GM12873 (cell line): ENCODE results near the gene CCL2.

Source experiments
- TF ChIP-seq, protein P1 (sequence below): IDR thresholded peaks from 2 replicates; pipeline ENCODE4 v1.5.1; 2012; ENCODE audit warnings: low read depth, mild to moderate bottlenecking, moderate library complexity, low read length, control low read depth; ENCODE audit not compliant: insufficient read depth; ENCODE audit errors: missing control alignments

The CCL2 gene

DNA sequence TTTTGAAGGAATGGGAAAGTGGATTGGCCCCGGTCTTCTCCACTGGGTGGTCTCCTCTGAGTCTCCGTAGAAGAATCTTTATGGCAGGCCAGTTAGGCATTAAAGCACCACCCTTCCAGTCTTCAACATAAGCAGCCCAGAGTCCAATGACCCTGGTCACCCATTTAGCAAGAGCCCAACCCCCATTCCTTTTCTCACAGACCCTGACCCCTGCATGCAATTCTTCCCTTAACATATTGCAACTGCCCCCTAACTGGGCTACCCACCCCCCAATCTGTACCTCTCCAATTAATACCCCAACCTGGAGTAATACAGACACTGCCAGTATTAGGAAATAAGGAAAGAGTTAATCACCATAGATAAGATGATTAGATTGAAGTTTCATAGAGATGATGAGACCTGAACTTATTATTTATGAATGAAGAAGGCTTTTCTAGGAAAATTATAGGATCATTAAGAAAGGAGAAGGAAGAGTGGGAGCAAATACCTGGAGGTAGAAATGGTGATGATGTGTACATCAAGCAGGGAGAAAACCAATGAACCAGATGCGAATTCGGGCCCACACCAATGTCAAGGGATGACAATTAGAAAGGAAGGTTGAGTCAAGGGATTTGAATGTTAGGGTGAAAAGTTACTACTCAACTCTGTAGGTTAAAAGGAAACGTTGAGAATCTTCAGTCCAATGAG is 2.4 kb downstream of the CCL2 start:
- TF ChIP-seq, protein P1, sequence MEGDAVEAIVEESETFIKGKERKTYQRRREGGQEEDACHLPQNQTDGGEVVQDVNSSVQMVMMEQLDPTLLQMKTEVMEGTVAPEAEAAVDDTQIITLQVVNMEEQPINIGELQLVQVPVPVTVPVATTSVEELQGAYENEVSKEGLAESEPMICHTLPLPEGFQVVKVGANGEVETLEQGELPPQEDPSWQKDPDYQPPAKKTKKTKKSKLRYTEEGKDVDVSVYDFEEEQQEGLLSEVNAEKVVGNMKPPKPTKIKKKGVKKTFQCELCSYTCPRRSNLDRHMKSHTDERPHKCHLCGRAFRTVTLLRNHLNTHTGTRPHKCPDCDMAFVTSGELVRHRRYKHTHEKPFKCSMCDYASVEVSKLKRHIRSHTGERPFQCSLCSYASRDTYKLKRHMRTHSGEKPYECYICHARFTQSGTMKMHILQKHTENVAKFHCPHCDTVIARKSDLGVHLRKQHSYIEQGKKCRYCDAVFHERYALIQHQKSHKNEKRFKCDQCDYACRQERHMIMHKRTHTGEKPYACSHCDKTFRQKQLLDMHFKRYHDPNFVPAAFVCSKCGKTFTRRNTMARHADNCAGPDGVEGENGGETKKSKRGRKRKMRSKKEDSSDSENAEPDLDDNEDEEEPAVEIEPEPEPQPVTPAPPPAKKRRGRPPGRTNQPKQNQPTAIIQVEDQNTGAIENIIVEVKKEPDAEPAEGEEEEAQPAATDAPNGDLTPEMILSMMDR = no peak

DNA sequence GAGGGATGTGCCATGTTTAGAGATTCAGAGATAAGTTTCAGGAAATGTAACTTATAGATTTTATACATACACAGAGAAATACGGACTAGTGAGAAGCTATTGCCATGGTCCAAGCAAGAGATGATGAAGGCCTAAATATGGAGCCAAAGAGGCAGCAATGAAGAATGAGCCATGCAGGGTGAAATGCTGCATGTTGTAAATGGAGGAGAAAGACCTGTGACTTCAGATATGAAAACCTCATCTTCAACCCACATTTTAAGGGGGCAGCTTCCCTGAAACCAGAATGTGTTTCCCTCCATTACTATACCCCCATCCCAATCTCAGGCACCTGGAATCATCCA is 2.9 kb downstream of the CCL2 start:
- TF ChIP-seq, protein P1 = no peak

DNA sequence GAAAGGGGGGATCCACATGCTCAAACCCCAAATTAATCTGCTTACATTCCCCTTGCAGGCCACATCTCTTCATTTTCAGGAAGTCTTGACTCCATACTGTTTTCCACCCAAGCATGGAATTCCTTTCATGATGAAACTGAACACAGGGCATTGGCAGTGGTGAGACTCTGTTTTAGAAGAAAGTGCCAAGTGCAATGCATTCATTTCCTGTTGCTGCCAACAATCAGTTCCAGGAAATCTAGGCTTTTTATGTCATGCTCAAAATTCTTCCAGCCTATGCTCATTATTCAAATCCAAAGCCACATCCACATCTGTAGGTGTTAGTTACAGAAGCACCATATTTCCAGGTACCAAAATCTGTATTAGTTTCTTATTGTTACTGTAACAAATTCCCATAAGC is 4.1 kb downstream of the CCL2 start:
- TF ChIP-seq, protein P1 = no peak

DNA sequence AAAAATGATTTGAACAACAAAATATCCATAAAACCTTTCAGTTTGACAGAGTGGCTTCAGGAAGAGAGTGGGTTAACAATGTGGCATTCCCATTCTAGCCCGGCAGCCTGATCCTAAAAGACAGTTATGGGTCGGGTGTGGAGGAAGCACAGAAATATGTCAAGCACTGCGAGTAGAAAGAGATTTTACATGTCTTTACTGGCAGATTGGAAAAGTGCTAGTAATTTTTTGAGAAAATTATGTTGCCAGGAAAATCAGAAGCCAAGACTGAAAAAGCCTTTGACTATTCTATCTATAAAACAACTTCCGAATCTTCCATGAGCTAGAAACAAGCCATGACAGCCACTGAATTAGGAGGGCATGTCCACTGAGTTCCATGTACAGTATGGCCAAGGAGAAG is 5.8 kb downstream of the CCL2 start:
- TF ChIP-seq, protein P1 = no peak

DNA sequence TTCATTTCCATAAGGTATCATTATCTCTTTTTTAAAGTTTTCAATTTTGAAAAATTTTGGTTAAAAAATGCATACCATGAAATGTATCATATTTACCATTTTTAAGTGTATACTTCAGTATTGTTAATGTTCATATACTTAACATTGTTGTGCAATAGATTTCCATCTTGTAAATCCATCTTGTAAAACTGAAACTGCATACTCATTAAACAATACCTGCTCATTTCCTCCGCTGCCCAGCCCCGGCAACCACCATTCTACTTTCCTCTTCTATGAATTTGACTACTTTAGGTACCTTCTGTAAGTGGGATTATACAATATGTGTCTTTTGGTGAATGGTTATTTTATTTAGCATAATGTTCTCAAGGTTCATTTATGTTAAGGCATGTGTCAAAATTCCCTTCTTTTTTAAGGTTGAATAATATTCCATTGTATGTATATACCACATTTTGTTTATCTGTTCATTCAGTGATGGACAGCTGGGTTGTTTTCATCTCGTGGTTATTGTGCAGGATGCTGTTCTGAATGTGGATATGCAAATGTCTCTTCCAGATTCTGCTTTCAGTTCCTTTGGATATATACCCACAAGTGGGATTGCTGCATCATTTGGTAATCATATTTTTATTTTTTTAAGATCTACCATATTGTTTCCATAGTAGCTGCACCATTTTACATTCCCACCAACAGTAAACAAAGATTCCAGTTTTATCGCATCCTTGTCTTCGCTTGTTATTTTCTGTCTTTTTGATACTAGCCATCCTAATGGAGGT is 6.7 kb downstream of the CCL2 start:
- TF ChIP-seq, protein P1 = no peak

DNA sequence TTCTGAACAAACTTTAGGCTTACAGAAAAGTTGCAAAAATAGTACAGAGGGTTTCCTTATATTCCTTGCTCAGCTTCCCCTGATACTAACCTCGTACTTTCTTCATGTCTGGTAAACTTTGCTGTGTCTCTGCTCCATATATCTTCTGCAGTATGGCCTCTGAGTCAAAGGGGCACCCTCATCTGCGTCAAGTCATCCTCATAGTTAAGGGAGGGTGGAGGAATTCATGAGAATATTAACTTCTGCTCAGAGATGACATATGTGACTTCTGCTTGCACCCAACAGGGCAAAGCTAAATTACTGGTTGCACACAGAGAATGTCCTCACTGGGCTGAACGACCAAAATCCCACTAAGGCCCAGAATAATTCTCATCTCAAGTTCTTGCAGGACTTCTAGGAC is 10.6 kb downstream of the CCL2 start:
- TF ChIP-seq, protein P1 = no peak

DNA sequence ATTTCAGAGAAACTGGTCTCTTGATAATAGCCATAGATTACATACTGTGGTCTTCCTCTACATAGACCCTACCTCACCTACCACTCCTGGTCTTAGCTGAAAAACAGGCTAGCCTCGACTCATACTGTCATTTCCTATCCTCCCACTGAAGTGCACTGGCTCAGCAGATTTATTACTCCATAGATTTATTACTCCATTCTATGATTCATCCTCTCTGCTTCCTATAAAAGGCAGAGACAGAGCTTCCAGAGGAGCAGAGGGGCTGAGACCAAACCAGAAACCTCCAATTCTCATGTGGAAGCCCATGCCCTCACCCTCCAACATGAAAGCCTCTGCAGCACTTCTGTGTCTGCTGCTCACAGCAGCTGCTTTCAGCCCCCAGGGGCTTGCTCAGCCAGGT is 14.9 kb downstream of the CCL2 start, which contains the start of gene CCL7:
Gene CCL7 (plus strand): TSS at position 253 of the 400 bp plus-strand sequence. CDS start 70 bp downstream, at position 323.
- TF ChIP-seq, protein P1 = no peak
